Activated naive CD8-positive, alpha-beta T cell treated with anti-CD3 and anti-CD28 coated beads, Interleukin-2, amount 50 U/mL, for 24 hours (primary cell): Measurements from ENCODE around the gene SNORC.

Experiments
- ATAC-seq: fragments of 150-1000 bp; cut with Tn5 transposase; one replicate; pipeline ENCODE4 v1.10.0; 2021
- DNase-seq: peaks from one replicate; pipeline ENCODE4 v3.0.0; 2021
- H3K27ac Mint-ChIP-seq: one replicate; pipeline ENCODE4 v1.8.0; 2021; ENCODE audit warnings: mild to moderate bottlenecking, mixed read lengths
- H3K27me3 Mint-ChIP-seq: one replicate; pipeline ENCODE4 v1.8.0; 2021; ENCODE audit warnings: mixed read lengths
- H3K36me3 Mint-ChIP-seq: one replicate; pipeline ENCODE4 v1.8.0; 2021; ENCODE audit warnings: low read depth, mixed read lengths
- H3K4me1 Mint-ChIP-seq: one replicate; pipeline ENCODE4 v1.8.0; 2021; ENCODE audit warnings: mixed read lengths
- H3K4me3 Mint-ChIP-seq: one replicate; pipeline ENCODE4 v1.8.0; 2021; ENCODE audit warnings: mild to moderate bottlenecking, moderate library complexity, mixed read lengths
- H3K9me3 Mint-ChIP-seq: one replicate; pipeline ENCODE4 v1.8.0; 2021; ENCODE audit warnings: mixed read lengths

Gene SNORC

GRCh38 chr2:232873909-232874641 lies 4.0 kb downstream of the SNORC start:
- no peak overlapping the region for H3K27ac Mint-ChIP-seq

GRCh38 chr2:232874677-232875223 lies 4.7 kb downstream of the SNORC start:
- no peak overlapping the region for H3K27ac Mint-ChIP-seq
- peak overlapping the region; percentile 26 for H3K4me3 Mint-ChIP-seq
- ATAC-seq, result no peak

More at GRCh38 chr2:232873909-232874641, 4.0 kb downstream of the SNORC start:
- peaks cover 16% of the 10 kb centered on the region for H3K27me3 Mint-ChIP-seq
- no peaks in the 10 kb centered on the region for H3K36me3 Mint-ChIP-seq
- H3K4me1 Mint-ChIP-seq, result peaks cover 2% of the 10 kb centered on the region
- ATAC-seq (no peak), DNase-seq (no peak)
- H3K9me3 Mint-ChIP-seq, result no peaks in the 10 kb centered on the region
- H3K4me3 Mint-ChIP-seq, result no peak overlapping the region

GRCh38 chr2:232875256-232876121 lies 5.4 kb downstream of the SNORC start:
- ATAC-seq (no peak), DNase-seq (peak; percentile 16)
- Mint-ChIP-seq H3K4me1 (peaks cover 2% of the 10 kb centered on the region), H3K9me3 (no peaks in the 10 kb centered on the region), H3K36me3 (no peaks in the 10 kb centered on the region), H3K27ac (no peak overlapping the region), H3K4me3 (peak overlapping the region; percentile 26), H3K27me3 (peaks cover 16% of the 10 kb centered on the region)

More at GRCh38 chr2:232874677-232875223, 4.7 kb downstream of the SNORC start:
- Mint-ChIP-seq H3K27me3 (peaks cover 16% of the 10 kb centered on the region), H3K4me1 (peaks cover 2% of the 10 kb centered on the region), H3K9me3 (no peaks in the 10 kb centered on the region), H3K36me3 (no peaks in the 10 kb centered on the region)
- no peak for DNase-seq

GRCh38 chr2:232876161-232876977 lies 6.3 kb downstream of the SNORC start:
- no peaks in the 10 kb centered on the region for H3K36me3 Mint-ChIP-seq
- peak; percentile 25 for ATAC-seq
- H3K27ac Mint-ChIP-seq, result no peak overlapping the region
- H3K9me3 Mint-ChIP-seq, result no peaks in the 10 kb centered on the region
- no peak overlapping the region for H3K4me3 Mint-ChIP-seq
- DNase-seq, result peak; percentile 21
- peaks cover 16% of the 10 kb centered on the region for H3K27me3 Mint-ChIP-seq
- H3K4me1 Mint-ChIP-seq, result peaks cover 2% of the 10 kb centered on the region

GRCh38 chr2:232876978-232877441 lies 6.9 kb downstream of the SNORC start:
- Mint-ChIP-seq H3K27me3 (peaks cover 16% of the 10 kb centered on the region), H3K4me1 (peaks cover 2% of the 10 kb centered on the region), H3K4me3 (peak overlapping the region; percentile 38), H3K36me3 (no peaks in the 10 kb centered on the region), H3K9me3 (no peaks in the 10 kb centered on the region), H3K27ac (no peak overlapping the region)
- ATAC-seq (no peak), DNase-seq (no peak)

- H3K27ac Mint-ChIP-seq, result no peak overlapping the region
- no peak overlapping the region for H3K4me3 Mint-ChIP-seq
- H3K9me3 Mint-ChIP-seq, result no peaks in the 10 kb centered on the region
- H3K36me3 Mint-ChIP-seq, result no peaks in the 10 kb centered on the region
- peaks cover 2% of the 10 kb centered on the region for H3K4me1 Mint-ChIP-seq
- no peak for ATAC-seq
- DNase-seq, result no peak
- peaks cover 16% of the 10 kb centered on the region for H3K27me3 Mint-ChIP-seq
Measured at GRCh38 chr2:232877940-232878511, 8.0 kb downstream of the SNORC start.

- no peaks in the 10 kb centered on the region for H3K36me3 Mint-ChIP-seq
- ATAC-seq, result no peak
- no peak overlapping the region for H3K4me3 Mint-ChIP-seq
- peaks cover 2% of the 10 kb centered on the region for H3K4me1 Mint-ChIP-seq
- no peak for DNase-seq
- peaks cover 16% of the 10 kb centered on the region for H3K27me3 Mint-ChIP-seq
- H3K27ac Mint-ChIP-seq, result no peak overlapping the region
- H3K9me3 Mint-ChIP-seq, result no peaks in the 10 kb centered on the region
Measured at GRCh38 chr2:232878855-232879617, 9.0 kb downstream of the SNORC start.

GRCh38 chr2:232879618-232880494 lies 9.8 kb downstream of the SNORC start:
- Mint-ChIP-seq H3K4me1 (peaks cover 2% of the 10 kb centered on the region), H3K9me3 (no peaks in the 10 kb centered on the region), H3K36me3 (no peaks in the 10 kb centered on the region), H3K27ac (no peak overlapping the region), H3K27me3 (peaks cover 16% of the 10 kb centered on the region), H3K4me3 (no peak overlapping the region)
- DNase-seq (no peak), ATAC-seq (no peak)

- Mint-ChIP-seq H3K27me3 (peaks cover 9% of the 10 kb centered on the region), H3K9me3 (no peaks in the 10 kb centered on the region), H3K36me3 (no peaks in the 10 kb centered on the region), H3K4me1 (no peaks in the 10 kb centered on the region), H3K4me3 (no peak overlapping the region), H3K27ac (no peak overlapping the region)
- ATAC-seq, result no peak
- DNase-seq, result no peak
Measured at GRCh38 chr2:232880764-232881351, 10.8 kb downstream of the SNORC start.

- H3K27ac Mint-ChIP-seq, result no peak overlapping the region
- no peak for DNase-seq
Measured at GRCh38 chr2:232882085-232882484, 12.0 kb downstream of the SNORC start.

GRCh38 chr2:232882505-232883115 lies 12.5 kb downstream of the SNORC start:
- Mint-ChIP-seq H3K4me1 (no peaks in the 10 kb centered on the region), H3K27ac (no peak overlapping the region), H3K36me3 (no peaks in the 10 kb centered on the region), H3K4me3 (no peak overlapping the region), H3K27me3 (peaks cover 7% of the 10 kb centered on the region), H3K9me3 (no peaks in the 10 kb centered on the region)
- ATAC-seq (no peak), DNase-seq (no peak)

More at GRCh38 chr2:232882085-232882484, 12.0 kb downstream of the SNORC start:
- ATAC-seq, result no peak
- Mint-ChIP-seq H3K36me3 (no peaks in the 10 kb centered on the region), H3K4me3 (no peak overlapping the region), H3K9me3 (no peaks in the 10 kb centered on the region), H3K4me1 (no peaks in the 10 kb centered on the region), H3K27me3 (peaks cover 9% of the 10 kb centered on the region)

GRCh38 chr2:232883116-232883721 lies 13.2 kb downstream of the SNORC start:
- no peak overlapping the region for H3K4me3 Mint-ChIP-seq
- no peaks in the 10 kb centered on the region for H3K36me3 Mint-ChIP-seq
- H3K9me3 Mint-ChIP-seq, result no peaks in the 10 kb centered on the region
- peaks cover 3% of the 10 kb centered on the region for H3K27me3 Mint-ChIP-seq
- DNase-seq (no peak), ATAC-seq (no peak)
- H3K4me1 Mint-ChIP-seq, result no peaks in the 10 kb centered on the region
- H3K27ac Mint-ChIP-seq, result no peak overlapping the region
